Cardiac fibroblast (primary cell): ENCODE measurements around the gene ALCAM.

Experiments
- DNase-seq, 2 donors: peaks; one replicate each; pipeline versions ENCODE4 v3.0.0 to v3.0.0-alpha.2; 2010; ENCODE audit warnings: low read depth in 2 of 2
- H3K4me3 ChIP-seq, 2 donors: replicated peaks in 1 of 2; 1 replicate in 1 of 2; 2 replicates in 1 of 2; pipeline ENCODE4 v1.5.1; 2011; ENCODE audit warnings: low read depth in 2 of 2, low read length in 2 of 2, mild to moderate bottlenecking in 2 of 2, moderate library complexity in 1 of 2
- TF ChIP-seq, protein P1 (sequence below): IDR thresholded peaks from one replicate; pipeline ENCODE4 v1.5.1; 2011; ENCODE audit warnings: low read depth, mild to moderate bottlenecking, low read length, inconsistent platforms

ALCAM gene

DNA sequence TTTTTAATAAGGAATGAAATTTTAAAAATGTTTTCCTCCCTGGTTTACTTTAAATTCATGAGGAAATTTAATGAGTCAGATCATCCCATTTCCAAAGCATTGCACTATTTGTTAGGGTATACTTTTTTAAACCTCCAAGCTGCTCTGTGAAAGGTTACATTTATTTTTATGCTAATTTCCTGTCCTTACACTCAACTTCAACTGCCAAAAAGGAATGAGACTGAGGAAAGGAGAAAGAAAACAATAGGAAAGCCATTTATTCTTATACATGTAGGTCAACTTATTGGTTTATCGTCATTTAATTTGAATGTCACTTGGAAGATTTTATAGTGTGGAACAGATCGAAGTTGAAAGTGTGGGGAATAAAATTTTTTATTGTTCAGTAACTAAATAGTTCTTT is 104.1 kb downstream of the ALCAM start:
- no peak overlapping the region for H3K4me3 ChIP-seq
- TF ChIP-seq, protein P1, sequence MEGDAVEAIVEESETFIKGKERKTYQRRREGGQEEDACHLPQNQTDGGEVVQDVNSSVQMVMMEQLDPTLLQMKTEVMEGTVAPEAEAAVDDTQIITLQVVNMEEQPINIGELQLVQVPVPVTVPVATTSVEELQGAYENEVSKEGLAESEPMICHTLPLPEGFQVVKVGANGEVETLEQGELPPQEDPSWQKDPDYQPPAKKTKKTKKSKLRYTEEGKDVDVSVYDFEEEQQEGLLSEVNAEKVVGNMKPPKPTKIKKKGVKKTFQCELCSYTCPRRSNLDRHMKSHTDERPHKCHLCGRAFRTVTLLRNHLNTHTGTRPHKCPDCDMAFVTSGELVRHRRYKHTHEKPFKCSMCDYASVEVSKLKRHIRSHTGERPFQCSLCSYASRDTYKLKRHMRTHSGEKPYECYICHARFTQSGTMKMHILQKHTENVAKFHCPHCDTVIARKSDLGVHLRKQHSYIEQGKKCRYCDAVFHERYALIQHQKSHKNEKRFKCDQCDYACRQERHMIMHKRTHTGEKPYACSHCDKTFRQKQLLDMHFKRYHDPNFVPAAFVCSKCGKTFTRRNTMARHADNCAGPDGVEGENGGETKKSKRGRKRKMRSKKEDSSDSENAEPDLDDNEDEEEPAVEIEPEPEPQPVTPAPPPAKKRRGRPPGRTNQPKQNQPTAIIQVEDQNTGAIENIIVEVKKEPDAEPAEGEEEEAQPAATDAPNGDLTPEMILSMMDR: no peak
- no peak for DNase-seq

DNA sequence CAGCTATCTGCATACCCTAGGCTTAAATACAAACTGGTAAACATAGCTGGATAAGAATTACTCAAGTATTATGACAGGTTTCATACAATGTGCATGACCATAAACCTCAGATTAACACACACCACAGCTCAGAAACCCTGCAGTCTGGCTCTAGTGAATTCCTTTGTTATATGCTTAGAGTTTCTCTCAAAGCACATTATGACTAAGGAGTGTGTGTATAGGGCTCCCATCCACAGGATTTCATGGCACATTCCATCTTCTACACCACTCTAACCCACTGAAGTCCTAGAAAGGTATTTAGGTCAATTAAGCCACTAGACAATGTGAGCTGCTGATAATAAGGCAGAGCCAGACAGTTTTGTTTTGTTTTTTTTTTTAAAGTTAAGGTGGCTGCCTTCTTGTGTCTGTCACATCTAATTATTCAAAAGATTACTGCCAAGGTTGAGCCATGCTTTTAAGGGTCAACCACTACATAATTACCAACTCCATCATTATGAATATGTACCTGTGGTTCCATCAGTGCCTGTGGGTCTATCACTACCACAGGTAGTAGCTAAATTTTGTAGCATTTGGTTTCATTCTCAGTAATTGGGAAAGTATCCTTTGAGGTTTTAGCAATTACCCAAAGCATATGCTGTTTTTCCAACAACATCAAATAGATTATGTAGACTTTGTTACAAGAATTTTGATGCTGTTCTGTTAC is 107.0 kb downstream of the ALCAM start:
- no peak overlapping the region for H3K4me3 ChIP-seq
- DNase-seq: peak; percentile 70 to 89
- TF ChIP-seq, protein P1: no peak

DNA sequence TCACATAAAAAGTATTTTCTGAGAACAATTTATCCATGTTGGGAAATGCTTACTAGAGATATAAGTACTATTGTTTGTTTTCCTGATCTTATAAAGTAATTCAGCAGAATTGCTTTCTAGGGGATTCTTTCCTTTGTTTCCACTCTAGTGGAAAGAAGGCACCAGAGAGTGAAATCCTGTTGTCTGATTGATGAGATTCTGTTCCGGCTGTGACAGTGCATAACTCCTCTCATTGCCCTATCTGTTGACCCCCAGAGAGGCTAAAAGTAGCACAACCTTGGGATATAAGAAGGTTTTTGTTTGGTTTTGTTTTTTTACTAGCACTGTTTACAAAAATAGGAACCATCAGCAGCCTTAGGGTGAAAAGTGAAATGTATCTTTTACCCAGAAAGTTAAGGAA is 114.1 kb downstream of the ALCAM start:
- no peak overlapping the region for H3K4me3 ChIP-seq
- TF ChIP-seq, protein P1: no peak
- no peak for DNase-seq

- no peak for DNase-seq
- H3K4me3 ChIP-seq: no peak overlapping the region
- TF ChIP-seq, protein P1: no peak
These were observed 116.8 kb downstream of the ALCAM start for GRCh38 chr3:105483476-105483875.

- DNase-seq: peak; percentile 27 to 37
- H3K4me3 ChIP-seq: no peak overlapping the region
- TF ChIP-seq, protein P1: no peak
These were observed 123.3 kb downstream of the ALCAM start for GRCh38 chr3:105490045-105490444.

DNA sequence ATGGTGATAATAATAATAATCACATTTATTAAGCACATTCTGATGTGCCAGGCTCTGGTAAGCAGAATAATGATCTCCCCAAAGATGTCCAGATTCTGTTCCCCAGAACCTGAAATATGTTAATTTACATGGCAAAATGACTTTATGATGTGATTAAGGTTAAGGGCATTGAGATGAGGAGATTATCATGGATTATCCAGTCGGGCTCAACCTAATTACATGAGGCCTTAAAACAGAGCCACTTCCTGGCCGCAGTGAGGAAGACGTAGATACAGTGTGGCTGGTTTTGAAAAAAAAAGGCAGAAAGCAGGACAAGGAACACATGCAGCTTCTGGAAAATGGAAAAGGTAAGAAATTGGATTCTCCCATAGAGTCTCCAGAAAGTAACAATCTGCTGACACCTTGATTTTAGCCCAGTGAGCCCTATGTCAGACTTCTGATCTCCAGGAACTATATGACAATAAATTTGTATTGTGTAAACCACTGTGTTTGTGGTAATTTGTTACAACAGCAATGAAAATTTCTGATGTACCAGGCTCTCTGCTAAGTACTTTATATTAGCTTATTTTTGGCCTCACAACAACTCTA is 126.7 kb downstream of the ALCAM start:
- H3K4me3 ChIP-seq: no peak overlapping the region
- TF ChIP-seq, protein P1: no peak
- no peak for DNase-seq
